Measurements from ENCODE around the gene ITIH4. TPM values are rescaled to one million over a fixed set of nuclear protein-coding genes. Genes with fewer than 3 reads are reported as not detected.

The ITIH4 gene
- total RNA-seq, result 1 to 10 TPM; 1.9 to 6.0 (median 4.3) TPM
- long read RNA-seq, donor 1, result 0 reads
- long read RNA-seq, donor 2, result 0 reads

DNA sequence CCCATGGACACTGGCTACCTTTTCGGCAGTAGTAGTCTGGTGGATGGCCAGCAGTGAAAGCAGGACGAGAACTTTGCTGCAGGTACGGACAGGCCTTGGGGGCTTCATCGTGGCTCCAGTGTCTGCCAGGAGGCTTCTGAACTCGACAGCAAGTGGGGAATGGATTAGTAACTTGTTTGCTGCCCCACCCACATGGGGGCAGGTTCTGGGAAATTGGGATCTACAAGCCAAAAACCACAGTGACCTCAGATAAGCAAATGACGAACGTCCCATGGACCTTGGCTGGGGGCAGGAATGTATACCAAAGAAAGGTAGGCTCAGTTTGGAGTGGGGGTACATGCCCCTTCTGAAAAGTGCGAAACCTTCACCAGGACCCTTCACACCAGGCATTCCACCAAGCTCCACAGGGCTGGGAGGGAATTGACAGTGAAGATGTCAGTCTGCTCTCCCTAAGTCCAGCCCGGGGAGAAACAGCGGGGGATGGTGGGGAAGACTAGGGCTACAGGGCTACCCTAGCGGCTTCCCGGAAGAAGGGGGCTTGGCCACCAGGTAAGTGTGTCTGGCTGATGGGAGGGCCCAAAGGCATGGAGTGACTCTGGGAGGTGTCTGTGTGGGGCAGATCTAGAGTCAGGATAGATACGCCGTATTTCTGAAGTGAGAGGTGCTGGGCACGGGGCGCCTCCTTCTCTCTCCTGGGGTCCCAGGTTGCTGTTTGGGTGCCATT is at the start of gene ITIH4:
Gene ITIH4 (minus strand): TSS at position 138 of the 724 bp plus-strand sequence. CDS start 30 bp downstream, at position 108.
- intact Hi-C loops (cut with DNase I, micrococcal nuclease), result no loop called here
- H3K9me3 ChIP-seq, result no peaks in the 10 kb centered on the region
- H3K4me1 ChIP-seq (ENCODE audit: low read depth), result peaks cover 4% of the 10 kb centered on the region
- DNase-seq (no peak), ATAC-seq (no peak)
- H3K36me3 ChIP-seq (ENCODE audit: low read depth), result no peaks in the 10 kb centered on the region
- no peak within 1 kb of the TSS for H3K4me3 ChIP-seq
- no peak for TF ChIP-seq CTCF (IDR thresholded peaks at IDR 0.05)

GRCh38 chr3:52880047-52880446 is 49.6 kb upstream of the ITIH4 start:
- no peaks in the 10 kb centered on the region for H3K4me1 ChIP-seq (ENCODE audit: low read depth)
- no peak overlapping the region for H3K4me3 ChIP-seq
- DNase-seq (no peak), ATAC-seq (no peak)
- no peaks in the 10 kb centered on the region for H3K9me3 ChIP-seq
- H3K36me3 ChIP-seq (ENCODE audit: low read depth), result no peaks in the 10 kb centered on the region
- TF ChIP-seq CTCF (IDR thresholded peaks at IDR 0.05), result no peak
- intact Hi-C loops (cut with DNase I, micrococcal nuclease), result no loop called here

- Histone ChIP-seq H3K4me1 (ENCODE audit: low read depth) (peaks cover 1% of the 10 kb centered on the region), H3K9me3 (no peaks in the 10 kb centered on the region), H3K36me3 (ENCODE audit: low read depth) (no peaks in the 10 kb centered on the region), H3K4me3 (no peak overlapping the region)
- DNase-seq (no peak), ATAC-seq (no peak)
- intact Hi-C loops (cut with DNase I, micrococcal nuclease), result no loop called here
- TF ChIP-seq CTCF (IDR thresholded peaks at IDR 0.05), result no peak
Measured at GRCh38 chr3:52879581-52879980, 49.1 kb upstream of the ITIH4 start.

- no peaks in the 10 kb centered on the region for H3K9me3 ChIP-seq
- ATAC-seq, result no peak
- no peak overlapping the region for H3K4me3 ChIP-seq
- intact Hi-C loops (cut with DNase I, micrococcal nuclease), result no loop called here
- DNase-seq, result no peak
- no peak for TF ChIP-seq CTCF (IDR thresholded peaks at IDR 0.05)
- peaks cover 4% of the 10 kb centered on the region for H3K4me1 ChIP-seq (ENCODE audit: low read depth)
- H3K36me3 ChIP-seq (ENCODE audit: low read depth), result no peaks in the 10 kb centered on the region
Measured at GRCh38 chr3:52879090-52879489, 48.6 kb upstream of the ITIH4 start.

- DNase-seq (no peak), ATAC-seq (no peak)
- H3K4me1 ChIP-seq (ENCODE audit: low read depth), result peaks cover 8% of the 10 kb centered on the region
- TF ChIP-seq CTCF (IDR thresholded peaks at IDR 0.05), result no peak
- H3K36me3 ChIP-seq (ENCODE audit: low read depth), result no peaks in the 10 kb centered on the region
- intact Hi-C loops (cut with DNase I, micrococcal nuclease), result no loop called here
- no peak overlapping the region for H3K4me3 ChIP-seq
- H3K9me3 ChIP-seq, result no peaks in the 10 kb centered on the region
Measured at GRCh38 chr3:52877085-52877484, 46.6 kb upstream of the ITIH4 start.

Measured in mucosa of descending colon (tissue), 3 donors.